Parathyroid adenoma (tissue), 2 donors: ENCODE results near the gene TOX3.

ENCODE experiments used
- H2AFZ ChIP-seq: fragments of 300-600 bp; sonication (generic); one replicate; pipeline ENCODE4 v1.7.0; 2017; ENCODE audit warnings: antibody characterized with exemption, mild to moderate bottlenecking
- H3K27ac ChIP-seq: fragments of 300-600 bp; sonication (generic); one replicate; pipeline ENCODE4 v1.7.0; 2017
- H3K27me3 ChIP-seq: fragments of 300-600 bp; sonication (generic); one replicate; pipeline ENCODE4 v1.7.0; 2017; ENCODE audit warnings: low read length; ENCODE audit not compliant: control insufficient read depth, insufficient read depth
- H3K36me3 ChIP-seq: fragments of 300-600 bp; sonication (generic); one replicate; pipeline ENCODE4 v1.7.0; 2017; ENCODE audit warnings: low read length; ENCODE audit not compliant: control insufficient read depth, insufficient read depth
- H3K4me1 ChIP-seq: fragments of 300-600 bp; sonication (generic); one replicate; pipeline ENCODE4 v1.7.0; 2017; ENCODE audit warnings: control low read depth
- H3K4me2 ChIP-seq: fragments of 300-600 bp; sonication (generic); one replicate; pipeline ENCODE4 v1.7.0; 2017; ENCODE audit warnings: low read length
- H3K4me3 ChIP-seq: fragments of 300-600 bp; sonication (generic); one replicate; pipeline ENCODE4 v1.7.0; 2017; ENCODE audit warnings: low read depth, low read length
- H3K79me2 ChIP-seq: fragments of 300-600 bp; sonication (generic); one replicate; pipeline ENCODE4 v1.7.0; 2017; ENCODE audit warnings: control low read depth
- H3K9ac ChIP-seq: fragments of 300-600 bp; sonication (generic); one replicate; pipeline ENCODE4 v1.7.0; 2017; ENCODE audit warnings: mild to moderate bottlenecking
- H3K9me3 ChIP-seq: fragments of 300-600 bp; sonication (generic); one replicate; pipeline ENCODE4 v1.7.0; 2017; ENCODE audit warnings: low read length; ENCODE audit not compliant: control insufficient read depth
- CTCF ChIP-seq: fragments of 300-600 bp; sonication (generic); IDR thresholded peaks from one replicate; pipeline ENCODE4 v1.7.0; 2017; ENCODE audit warnings: antibody characterized with exemption, mild to moderate bottlenecking
- donor health status: primary hyperparathyroidism.

Gene TOX3

GRCh38 chr16:52586159-52586558 is 39.2 kb upstream of the TOX3 start:
- no peak overlapping the region for H3K4me2 ChIP-seq
- no peak for TF ChIP-seq CTCF
- no peaks in the 10 kb centered on the region for H3K36me3 ChIP-seq
- no peaks in the 10 kb centered on the region for H3K9me3 ChIP-seq
- no peaks in the 10 kb centered on the region for H3K27me3 ChIP-seq
- no peaks in the 10 kb centered on the region for H3K4me1 ChIP-seq
- no peaks in the 10 kb centered on the region for H3K79me2 ChIP-seq
- H3K27ac ChIP-seq: no peak overlapping the region
- no peak overlapping the region for H3K9ac ChIP-seq
- H3K4me3 ChIP-seq: no peak overlapping the region
- no peak overlapping the region for H2AFZ ChIP-seq

- Histone ChIP-seq H3K4me3 (no peak overlapping the region), H3K9me3 (no peaks in the 10 kb centered on the region), H3K27me3 (no peaks in the 10 kb centered on the region), H3K9ac (no peak overlapping the region), H3K79me2 (no peaks in the 10 kb centered on the region), H3K4me2 (no peak overlapping the region), H3K36me3 (no peaks in the 10 kb centered on the region), H2AFZ (no peak overlapping the region), H3K27ac (no peak overlapping the region), H3K4me1 (no peaks in the 10 kb centered on the region)
- no peak for TF ChIP-seq CTCF
Measured at GRCh38 chr16:52584354-52585320, 37.7 kb upstream of the TOX3 start.

- Histone ChIP-seq H3K79me2 (no peaks in the 10 kb centered on the region), H3K27ac (no peak overlapping the region), H3K9ac (no peak overlapping the region)
Measured at GRCh38 chr16:52581530-52581929, 34.6 kb upstream of the TOX3 start.

GRCh38 chr16:52580488-52580887 is 33.5 kb upstream of the TOX3 start:
- Histone ChIP-seq H2AFZ (no peak overlapping the region), H3K9ac (no peak overlapping the region), H3K4me3 (no peak overlapping the region), H3K9me3 (no peaks in the 10 kb centered on the region), H3K79me2 (no peaks in the 10 kb centered on the region), H3K27ac (no peak overlapping the region), H3K36me3 (no peaks in the 10 kb centered on the region), H3K27me3 (no peaks in the 10 kb centered on the region), H3K4me2 (no peak overlapping the region), H3K4me1 (no peaks in the 10 kb centered on the region)
- TF ChIP-seq CTCF: no peak

More at GRCh38 chr16:52581530-52581929, 34.6 kb upstream of the TOX3 start:
- Histone ChIP-seq H3K4me3 (no peak overlapping the region), H2AFZ (no peak overlapping the region), H3K27me3 (no peaks in the 10 kb centered on the region), H3K4me1 (no peaks in the 10 kb centered on the region), H3K36me3 (no peaks in the 10 kb centered on the region), H3K4me2 (no peak overlapping the region), H3K9me3 (no peaks in the 10 kb centered on the region)
- TF ChIP-seq CTCF: no peak
